DMS153 (cell line): ENCODE measurements around the gene SREBF1.

Experiments used
- DNase-seq: peaks from one replicate; lab custom pipeline; 2025; lab: John Stamatoyannopoulos, UW

Gene SREBF1

GRCh38 chr17:17794382-17794781, 42.4 kb downstream of the SREBF1 start:
- no peak for DNase-seq

- DNase-seq, result no peak
Observed at GRCh38 chr17:17793378-17794214, 43.2 kb downstream of the SREBF1 start.

DNA sequence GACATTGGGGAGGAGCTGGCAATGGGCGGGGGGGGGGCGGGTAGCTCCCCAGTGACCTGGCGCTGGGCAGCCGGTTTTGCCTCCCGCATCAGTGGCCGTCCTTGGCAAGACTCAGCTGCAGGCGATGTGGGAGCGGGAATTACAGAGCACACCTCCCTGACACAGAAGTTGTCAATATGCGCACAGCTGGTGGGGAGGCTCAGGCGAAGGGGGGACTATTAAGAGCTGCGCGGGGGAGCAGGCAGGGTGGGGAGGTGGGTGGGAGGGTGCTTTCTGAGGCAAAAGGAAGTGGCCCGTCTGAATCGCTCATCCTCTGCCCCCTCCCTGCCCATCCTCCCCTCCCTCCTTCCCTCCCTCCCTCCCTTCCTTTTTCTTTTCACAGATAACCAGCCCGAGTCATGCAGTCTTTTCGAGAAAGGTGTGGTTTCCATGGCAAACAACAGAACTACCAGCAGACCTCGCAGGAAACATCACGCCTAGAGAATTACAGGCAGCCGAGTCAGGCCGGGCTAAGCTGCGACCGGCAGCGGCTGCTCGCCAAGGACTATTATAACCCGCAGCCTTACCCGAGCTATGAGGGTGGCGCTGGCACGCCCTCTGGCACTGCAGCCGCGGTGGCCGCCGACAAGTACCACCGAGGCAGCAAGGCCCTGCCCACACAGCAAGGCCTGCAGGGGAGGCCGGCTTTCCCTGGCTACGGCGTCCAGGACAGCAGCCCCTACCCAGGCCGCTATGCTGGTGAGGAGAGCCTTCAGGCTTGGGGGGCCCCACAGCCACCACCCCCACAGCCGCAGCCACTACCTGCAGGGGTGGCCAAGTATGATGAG, 44.0 kb downstream of the SREBF1 start:
- DNase-seq, result no peak

GRCh38 chr17:17792037-17792550, 44.7 kb downstream of the SREBF1 start:
- no peak for DNase-seq

- DNase-seq, result no peak
Observed at GRCh38 chr17:17790637-17791464, 45.9 kb downstream of the SREBF1 start.

- no peak for DNase-seq
Observed at GRCh38 chr17:17789828-17790636, 46.8 kb downstream of the SREBF1 start.

DNA sequence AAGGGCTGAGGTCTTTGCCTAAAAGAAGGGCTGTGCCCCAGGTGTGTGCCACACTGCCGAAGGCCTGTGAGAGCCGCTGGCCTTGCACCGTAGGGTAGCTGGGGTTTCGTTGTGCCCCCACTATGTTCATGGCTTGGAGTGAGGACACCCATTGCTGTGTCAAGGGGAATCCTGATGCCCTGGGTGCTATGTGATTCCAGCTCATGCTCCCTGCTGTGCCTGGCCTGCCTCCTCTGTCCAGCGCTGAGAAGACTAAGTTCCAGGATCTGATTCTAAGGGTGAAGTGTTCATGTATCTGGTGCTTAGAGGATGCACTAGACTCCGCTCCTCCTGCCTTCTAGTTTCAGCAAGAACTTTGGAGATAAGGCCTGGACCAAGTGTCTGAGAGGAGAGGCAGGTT, 47.4 kb downstream of the SREBF1 start:
- no peak for DNase-seq

DNA sequence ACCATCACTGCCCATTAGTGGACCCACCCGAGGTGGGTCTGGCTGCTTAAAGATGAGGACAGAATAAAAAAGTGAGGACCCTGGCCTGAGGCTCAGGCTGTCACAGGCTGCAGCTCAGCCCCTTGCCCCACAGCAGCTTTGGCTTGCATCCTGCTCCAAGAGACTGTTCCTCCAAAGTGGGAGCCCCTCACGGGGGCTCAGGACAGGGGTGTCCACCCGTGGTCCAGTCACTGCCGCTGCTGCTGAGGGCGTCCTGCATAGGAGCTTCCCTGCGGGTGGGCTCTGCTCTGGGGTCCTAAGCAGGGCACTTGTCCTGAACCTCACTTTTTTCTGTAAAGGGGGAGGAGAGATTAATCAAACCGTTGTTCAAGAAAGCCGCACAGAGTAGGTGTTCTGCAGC, 47.8 kb downstream of the SREBF1 start:
- DNase-seq, result no peak

GRCh38 chr17:17787568-17787967, 49.2 kb downstream of the SREBF1 start:
- no peak for DNase-seq

DNA sequence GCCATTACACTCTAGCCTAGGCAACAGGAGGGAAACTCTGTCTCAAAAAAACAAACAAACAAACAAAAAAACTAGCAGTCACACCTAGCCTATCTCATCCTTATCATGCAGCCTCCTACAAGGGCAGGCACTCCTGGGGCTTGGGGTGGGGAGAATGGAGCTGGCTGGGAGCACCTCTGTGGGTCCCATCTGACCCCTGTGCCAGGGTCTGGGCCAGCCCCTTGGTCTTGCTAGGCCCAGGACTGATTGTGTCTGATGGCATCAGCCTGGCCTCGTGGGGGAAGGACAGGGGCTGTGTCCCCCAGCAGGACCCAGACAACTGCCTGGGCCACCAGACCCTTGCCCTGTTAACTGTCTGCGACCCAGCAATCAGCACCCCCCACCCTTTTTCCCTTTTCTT, 49.8 kb downstream of the SREBF1 start:
- no peak for DNase-seq

DNA sequence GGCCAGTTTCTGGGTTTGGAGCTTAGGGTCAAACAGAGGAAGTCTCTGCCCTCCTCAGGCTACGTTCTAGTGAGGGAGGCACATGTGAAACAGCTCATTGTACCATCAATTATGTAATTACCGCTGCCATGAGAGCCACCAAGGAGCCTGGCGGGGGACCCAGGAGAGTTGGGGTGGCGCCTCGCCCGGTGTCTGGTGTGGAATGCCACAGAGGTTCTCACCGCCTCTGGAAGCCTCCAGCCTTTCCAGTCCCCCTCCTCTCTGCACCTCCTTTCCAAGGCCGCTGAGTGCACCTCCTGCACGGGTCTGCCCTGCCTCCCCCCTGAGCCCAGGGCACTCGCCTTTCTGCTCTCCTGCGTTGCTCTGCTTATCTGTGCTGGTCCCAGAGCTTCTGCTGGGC, 51.4 kb downstream of the SREBF1 start:
- DNase-seq, result no peak

DNA sequence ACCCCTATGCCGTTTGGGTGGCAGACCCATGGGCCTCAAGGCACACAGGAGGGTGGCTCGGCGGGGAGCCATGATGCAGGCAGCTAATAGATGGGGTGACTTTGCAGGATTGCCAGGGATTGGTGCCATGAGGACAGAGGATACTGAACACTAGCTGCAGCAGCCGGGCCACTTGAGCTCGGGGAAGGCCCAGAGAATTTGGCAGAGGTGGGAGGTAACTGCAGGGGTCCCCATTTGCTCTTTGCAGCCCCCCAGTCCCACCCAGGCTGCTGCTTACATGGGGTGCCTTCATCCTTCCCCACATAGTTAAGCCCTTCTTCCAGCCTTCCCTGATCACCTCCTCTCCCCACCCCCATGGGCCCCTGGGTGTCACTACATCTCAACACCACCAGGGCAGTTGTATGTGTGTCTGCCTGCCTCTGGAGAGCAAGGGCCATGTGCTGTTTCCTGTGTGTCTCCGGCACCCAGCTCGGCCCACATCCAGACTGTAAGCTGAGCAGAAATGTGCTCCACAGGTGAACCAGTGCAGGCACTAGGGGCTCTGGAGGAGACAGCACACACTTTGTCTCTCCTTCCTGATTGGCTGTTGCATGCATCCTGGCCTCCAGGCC, 52.0 kb downstream of the SREBF1 start:
- DNase-seq, result no peak

DNA sequence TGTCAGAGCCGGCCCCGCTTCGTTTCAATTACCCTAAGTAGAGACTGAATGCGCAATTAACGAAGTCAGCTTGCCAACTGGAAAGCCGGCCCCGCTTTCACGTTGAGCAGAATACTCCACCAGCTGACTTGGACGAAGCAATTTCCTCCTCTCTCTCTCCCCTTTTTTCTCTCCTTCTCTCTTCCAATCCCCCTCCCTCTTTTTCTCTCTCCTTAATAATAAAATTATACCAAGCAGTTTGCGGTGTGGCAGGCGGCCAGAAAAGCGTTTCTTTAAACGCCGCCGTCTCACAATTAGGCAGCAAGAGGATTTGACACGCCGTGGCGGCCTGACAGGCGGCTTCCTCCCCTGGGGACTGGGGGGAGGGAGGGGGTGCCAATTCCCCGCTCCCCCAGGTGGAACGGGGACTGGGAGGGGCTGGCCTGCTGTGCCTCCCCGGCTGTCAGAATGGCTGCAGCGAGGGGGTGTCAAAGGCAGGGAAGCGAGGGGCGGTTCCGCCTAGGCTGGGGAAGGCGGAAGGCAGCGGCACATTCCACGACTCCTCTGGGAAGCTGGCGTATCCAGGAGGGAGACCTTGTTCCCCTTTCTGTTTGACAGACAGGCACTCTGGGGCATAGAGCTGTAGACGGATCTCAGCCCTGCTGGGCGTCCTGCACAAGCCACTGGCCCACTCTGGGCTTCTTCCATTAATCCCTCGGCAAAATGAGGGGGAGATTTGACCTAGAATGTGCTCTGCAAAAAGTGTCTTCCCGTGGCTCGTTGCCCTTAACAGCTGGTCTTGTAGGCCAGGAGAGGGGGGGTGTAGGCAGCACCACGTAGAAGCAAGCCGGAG, 52.7 kb downstream of the SREBF1 start:
- DNase-seq, result no peak

- DNase-seq, result peak; percentile 36
Observed at GRCh38 chr17:17783116-17783824, 53.5 kb downstream of the SREBF1 start.

DNA sequence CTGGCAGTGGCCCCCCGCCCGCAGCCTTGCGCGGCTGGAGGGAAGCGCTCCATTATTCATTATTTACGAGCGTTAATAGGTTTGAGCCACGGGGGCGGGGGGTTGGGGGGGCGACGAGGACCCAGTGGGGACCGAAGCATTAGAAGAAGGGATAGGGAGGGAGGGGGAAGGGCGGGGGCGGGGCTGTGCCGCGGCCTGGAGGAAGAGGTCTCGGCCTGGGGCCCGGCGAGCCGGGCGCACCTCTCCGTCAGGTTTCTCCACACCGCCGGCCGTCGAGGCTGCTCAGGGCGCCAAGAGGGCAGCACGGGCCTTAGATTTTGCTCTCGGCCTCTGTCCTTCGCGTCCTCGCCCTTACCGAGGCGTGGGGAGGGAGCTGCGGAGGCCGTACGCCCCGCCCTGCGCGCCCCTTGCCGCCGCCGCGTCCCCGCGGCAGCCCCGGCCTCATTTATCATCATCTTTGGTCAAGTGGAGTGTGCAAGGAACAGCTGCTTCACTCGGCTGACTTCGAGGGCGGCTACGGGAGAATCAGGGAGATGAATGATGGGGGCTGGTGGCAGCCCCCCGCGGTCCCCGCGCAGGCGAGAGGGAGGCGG, 54.2 kb downstream of the SREBF1 start:
- no peak for DNase-seq

- peak; percentile 29 for DNase-seq
Observed at GRCh38 chr17:17781591-17782496, 54.9 kb downstream of the SREBF1 start.

DNA sequence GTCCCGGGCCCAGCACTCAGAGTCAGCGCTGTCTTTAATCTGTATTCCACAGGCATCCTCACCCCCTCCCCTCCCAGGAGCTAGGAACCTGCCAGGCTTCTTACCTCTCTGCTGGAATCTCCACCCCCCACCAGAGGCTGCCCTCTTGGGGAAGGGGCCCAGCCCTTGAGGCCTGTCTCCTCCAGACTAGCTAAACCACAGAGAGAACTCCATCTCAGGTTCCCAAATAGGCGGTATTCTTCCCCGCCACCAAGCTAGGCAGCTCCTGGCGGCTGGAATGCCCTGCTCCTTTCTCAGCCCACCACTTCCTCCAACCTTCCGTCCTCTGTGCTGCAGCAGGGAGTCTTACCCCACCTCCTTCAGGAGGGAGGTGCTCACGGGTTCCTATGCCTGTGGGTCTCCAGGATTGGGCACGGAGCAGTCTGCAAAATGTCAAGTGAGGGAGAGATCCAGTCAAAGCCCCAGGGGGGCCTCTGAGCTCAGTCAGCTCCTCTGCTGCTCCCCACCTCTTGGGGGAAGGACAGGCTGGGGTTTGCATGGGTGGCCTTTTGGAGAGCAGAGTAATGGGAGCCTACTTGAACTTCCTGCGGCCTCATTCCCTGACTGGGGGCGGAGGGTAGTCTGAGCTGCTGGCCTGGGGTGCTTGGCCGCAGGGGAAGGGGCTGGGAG, 55.7 kb downstream of the SREBF1 start:
- DNase-seq, result no peak
